Mesendoderm (in vitro differentiated cells): ENCODE measurements around the gene CDH12.
"Not testable (repeated sequence)": the region's sequence is repeated elsewhere in the genome, so short reads cannot be mapped to it uniquely, and the experiment has no call there.

Experiments
- DNase-seq: peaks from one replicate; pipeline ENCODE4 v3.0.0; 2013
- H2AK5ac ChIP-seq: 2 replicates; pipeline ENCODE4 v1.6.1; 2013; ENCODE audit warnings: low read length, inconsistent platforms
- H2BK120ac ChIP-seq: 2 replicates; pipeline ENCODE4 v1.6.1; 2013; ENCODE audit warnings: low read depth, mild to moderate bottlenecking, low read length, moderate library complexity, mixed read lengths
- H2BK15ac ChIP-seq: replicated peaks from 2 replicates; pipeline ENCODE4 v1.6.1; 2013; ENCODE audit warnings: low read depth, mild to moderate bottlenecking, moderate library complexity
- H2BK5ac ChIP-seq: 2 replicates; pipeline ENCODE4 v1.6.1; 2013; ENCODE audit warnings: low read length, inconsistent platforms
- H3K18ac ChIP-seq: 2 replicates; pipeline ENCODE4 v1.6.1; 2013; ENCODE audit warnings: mild to moderate bottlenecking, low read length, mixed read lengths
- H3K23ac ChIP-seq: one replicate; pipeline ENCODE4 v1.6.1; 2013; ENCODE audit warnings: low read length
- H3K27ac ChIP-seq: 2 replicates; pipeline ENCODE4 v1.5.1; 2013; ENCODE audit warnings: low read depth, mild to moderate bottlenecking, inconsistent platforms, low read length, moderate library complexity
- H3K27me3 ChIP-seq: 2 replicates; pipeline ENCODE4 v1.6.1; 2013; ENCODE audit warnings: low read length, control low read depth, mild to moderate bottlenecking, inconsistent platforms; ENCODE audit not compliant: insufficient read depth, poor library complexity
- H3K36me3 ChIP-seq: 2 replicates; pipeline ENCODE4 v1.6.1; 2013; ENCODE audit warnings: low read length, inconsistent platforms; ENCODE audit not compliant: control insufficient read depth, insufficient read depth
- H3K4ac ChIP-seq: one replicate; pipeline ENCODE4 v1.6.1; 2013; ENCODE audit warnings: low read depth, mild to moderate bottlenecking, low read length, moderate library complexity
- H3K4me1 ChIP-seq: 2 replicates; pipeline ENCODE4 v1.6.1; 2013; ENCODE audit warnings: low read depth, low read length, inconsistent platforms; ENCODE audit not compliant: control insufficient read depth
- H3K4me2 ChIP-seq: 2 replicates; pipeline ENCODE4 v1.6.1; 2013; ENCODE audit warnings: low read length
- H3K4me3 ChIP-seq: 2 replicates; pipeline ENCODE4 v1.5.1; 2013; ENCODE audit warnings: mild to moderate bottlenecking, low read length
- H3K56ac ChIP-seq: one replicate; pipeline ENCODE4 v1.6.1; 2013; ENCODE audit warnings: low read length
- H3K79me1 ChIP-seq: 2 replicates; pipeline ENCODE4 v1.6.1; 2013; ENCODE audit warnings: low read length, inconsistent platforms
- H3K79me2 ChIP-seq: 2 replicates; pipeline ENCODE4 v1.6.1; 2013; ENCODE audit warnings: mild to moderate bottlenecking, low read length; ENCODE audit not compliant: control insufficient read depth, insufficient read depth
- H3K9ac ChIP-seq: 2 replicates; pipeline ENCODE4 v1.6.1; 2013; ENCODE audit warnings: low read length, inconsistent platforms
- H4K5ac ChIP-seq: one replicate; pipeline ENCODE4 v1.6.1; 2013; ENCODE audit warnings: low read length
- H4K8ac ChIP-seq: one replicate; pipeline ENCODE4 v1.6.1; 2013; ENCODE audit warnings: low read depth, mild to moderate bottlenecking, control low read depth, low read length, moderate library complexity
- WGBS: extraction: QIAGEN DNeasy Blood & Tissue Kit; methylation state at CpG from one replicate; pipeline ENCODE4 v1.1.7; 2013; ENCODE audit warnings: low lambda C conversion rate, missing lambda C conversion rate; ENCODE audit not compliant: insufficient coverage; ENCODE audit errors: extremely low coverage; 5-methylcytosine and 5-hydroxymethylcytosine counted together

CDH12 gene

GRCh38 chr5:22169226-22169625, 683.9 kb downstream of the CDH12 start:
- H3K36me3 ChIP-seq, H3K4me1 ChIP-seq, H3K23ac ChIP-seq, H4K8ac ChIP-seq, H3K79me1 ChIP-seq, H2BK15ac ChIP-seq, H3K27me3 ChIP-seq, H3K9ac ChIP-seq, H2BK5ac ChIP-seq, H3K79me2 ChIP-seq, H2AK5ac ChIP-seq, H3K4me3 ChIP-seq, H2BK120ac ChIP-seq, H3K18ac ChIP-seq, H3K27ac ChIP-seq, H4K5ac ChIP-seq, DNase-seq, H3K4ac ChIP-seq, H3K4me2 ChIP-seq, H3K56ac ChIP-seq: not testable (repeated sequence)
- WGBS: no CpG with 5 or more reads among the region's 2 CpGs

- H3K4me1 ChIP-seq, DNase-seq, H3K4me2 ChIP-seq, H2BK5ac ChIP-seq, H3K36me3 ChIP-seq, H4K8ac ChIP-seq, H3K18ac ChIP-seq, H3K9ac ChIP-seq, H2BK15ac ChIP-seq, H4K5ac ChIP-seq, H2BK120ac ChIP-seq, H3K79me1 ChIP-seq, H3K79me2 ChIP-seq, H3K23ac ChIP-seq, H3K56ac ChIP-seq, H3K27ac ChIP-seq, H3K4ac ChIP-seq, H2AK5ac ChIP-seq, H3K4me3 ChIP-seq, H3K27me3 ChIP-seq: not testable (repeated sequence)
- WGBS: no CpG with 5 or more reads among the region's 2 CpGs
Measured at GRCh38 chr5:22168704-22169103, 684.4 kb downstream of the CDH12 start.

GRCh38 chr5:22165931-22166330, 687.2 kb downstream of the CDH12 start:
- not testable (repeated sequence) for H3K79me1 ChIP-seq, H2AK5ac ChIP-seq, H3K18ac ChIP-seq, H3K27ac ChIP-seq, H3K9ac ChIP-seq, H3K4me3 ChIP-seq, H3K56ac ChIP-seq, H3K36me3 ChIP-seq, H3K79me2 ChIP-seq, DNase-seq, H4K8ac ChIP-seq, H3K4me2 ChIP-seq, H2BK15ac ChIP-seq, H3K4ac ChIP-seq, H3K27me3 ChIP-seq, H2BK5ac ChIP-seq, H3K4me1 ChIP-seq, H4K5ac ChIP-seq, H3K23ac ChIP-seq, H2BK120ac ChIP-seq
- WGBS: no CpG with 5 or more reads among the region's 2 CpGs

- H3K27ac ChIP-seq, H2BK5ac ChIP-seq, H3K56ac ChIP-seq, H2AK5ac ChIP-seq, H3K23ac ChIP-seq, H4K8ac ChIP-seq, H3K4ac ChIP-seq, H3K27me3 ChIP-seq, H3K4me1 ChIP-seq, H4K5ac ChIP-seq, H3K36me3 ChIP-seq, H3K9ac ChIP-seq, H2BK15ac ChIP-seq, H3K79me2 ChIP-seq, H2BK120ac ChIP-seq, H3K4me2 ChIP-seq, H3K79me1 ChIP-seq, H3K4me3 ChIP-seq, H3K18ac ChIP-seq: not testable (repeated sequence)
- DNase-seq: peak; percentile 26
- WGBS: no CpG with 5 or more reads among the region's 7 CpGs
Measured at GRCh38 chr5:22164910-22165748, 688.0 kb downstream of the CDH12 start.

- H2BK5ac ChIP-seq, DNase-seq, H3K27ac ChIP-seq, H3K36me3 ChIP-seq, H4K5ac ChIP-seq, H3K27me3 ChIP-seq, H3K18ac ChIP-seq, H2BK15ac ChIP-seq, H2AK5ac ChIP-seq, H3K23ac ChIP-seq, H3K79me2 ChIP-seq, H3K4me2 ChIP-seq, H3K4me3 ChIP-seq, H3K79me1 ChIP-seq, H3K9ac ChIP-seq, H4K8ac ChIP-seq, H3K56ac ChIP-seq, H3K4ac ChIP-seq, H2BK120ac ChIP-seq, H3K4me1 ChIP-seq: not testable (repeated sequence)
- WGBS: no CpG with 5 or more reads among the region's 1 CpG
Measured at GRCh38 chr5:22156953-22157352, 696.2 kb downstream of the CDH12 start.

- H3K79me1 ChIP-seq, H2BK120ac ChIP-seq, H3K4me1 ChIP-seq, H3K4ac ChIP-seq, H3K27ac ChIP-seq, H3K36me3 ChIP-seq, H3K9ac ChIP-seq, H4K5ac ChIP-seq, H4K8ac ChIP-seq, H2BK15ac ChIP-seq, H3K27me3 ChIP-seq, H3K4me3 ChIP-seq, H3K18ac ChIP-seq, H2AK5ac ChIP-seq, H3K23ac ChIP-seq, H3K56ac ChIP-seq, H3K4me2 ChIP-seq, H3K79me2 ChIP-seq, H2BK5ac ChIP-seq: not testable (repeated sequence)
- DNase-seq: peak; percentile 53
- WGBS: no CpG with 5 or more reads among the region's 2 CpGs
Measured at GRCh38 chr5:22154779-22155178, 698.4 kb downstream of the CDH12 start.
